GM19035 (cell line): ENCODE measurements around the gene POC1B.
"Not testable (repeated sequence)": the region's sequence is repeated elsewhere in the genome, so short reads cannot be mapped to it uniquely, and the experiment has no call there.

Experiments
- ATAC-seq: cut with Tn5 transposase; IDR thresholded peaks from one replicate; pipeline ENCODE4 v1.9.1; 2021; ENCODE audit not compliant: unreplicated experiment

The POC1B gene

DNA sequence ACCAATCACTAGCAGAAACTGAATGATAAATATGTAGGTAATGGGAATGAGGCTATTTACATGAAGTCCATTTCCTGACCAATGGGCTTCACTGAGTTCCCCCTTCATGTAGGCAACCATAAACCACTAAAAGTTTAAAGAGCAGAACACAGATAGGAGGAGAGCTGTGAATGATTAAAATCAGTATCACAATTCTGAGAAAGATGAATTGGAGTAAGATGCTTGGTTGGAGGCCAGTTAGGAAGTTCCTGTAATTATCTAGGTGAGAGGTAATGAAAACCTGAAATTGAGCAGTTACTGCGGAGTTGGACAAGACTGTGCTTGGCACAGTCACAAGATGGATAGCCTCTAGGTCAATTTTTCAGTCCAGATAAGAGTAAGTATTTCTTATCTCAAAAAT lies 57.8 kb downstream of the POC1B start:
- no peak for ATAC-seq

- no peak for ATAC-seq
Measured at GRCh38 chr12:89464974-89465592, 60.8 kb downstream of the POC1B start.

- ATAC-seq, result peak; percentile 96
Measured at GRCh38 chr12:89461649-89462612, 63.9 kb downstream of the POC1B start.

GRCh38 chr12:89461190-89461589 lies 64.7 kb downstream of the POC1B start:
- no peak for ATAC-seq

DNA sequence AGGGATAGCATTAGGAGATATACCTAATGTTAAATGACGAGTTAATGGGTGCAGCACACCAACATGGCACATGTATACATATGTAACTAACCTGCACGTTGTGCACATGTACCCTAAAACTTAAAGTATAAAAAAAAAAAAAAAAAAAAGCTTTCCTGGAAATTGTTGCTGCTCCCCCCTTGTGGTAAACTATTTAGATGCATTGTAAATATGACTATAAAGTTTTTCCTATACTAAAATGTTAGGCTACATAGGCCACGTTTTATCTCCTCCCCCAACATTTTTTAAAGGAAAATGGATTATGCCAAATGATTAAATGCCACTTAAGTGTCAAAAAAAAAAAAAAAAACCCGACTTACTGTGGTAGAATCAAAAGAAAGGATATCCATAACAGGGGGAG lies 66.6 kb downstream of the POC1B start:
- ATAC-seq, result not testable (repeated sequence)

DNA sequence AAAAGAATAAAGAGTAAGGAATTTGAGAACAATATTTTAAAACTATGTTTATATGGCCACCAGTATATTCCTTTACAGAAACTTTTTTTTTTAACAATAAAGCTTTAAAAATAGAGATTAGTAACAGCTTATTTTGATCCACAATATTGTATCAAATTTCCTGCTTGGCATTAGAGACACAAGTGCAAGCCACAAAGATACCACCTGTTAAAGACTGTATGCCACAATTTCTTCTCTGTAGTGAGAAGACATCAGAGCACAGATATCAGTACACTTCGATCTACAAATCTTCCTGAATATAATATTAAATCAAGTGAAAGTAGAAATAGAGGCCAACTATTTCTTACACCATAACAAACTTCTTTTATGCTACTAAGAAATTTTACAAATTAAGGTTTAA lies 69.3 kb downstream of the POC1B start:
- ATAC-seq, result no peak

DNA sequence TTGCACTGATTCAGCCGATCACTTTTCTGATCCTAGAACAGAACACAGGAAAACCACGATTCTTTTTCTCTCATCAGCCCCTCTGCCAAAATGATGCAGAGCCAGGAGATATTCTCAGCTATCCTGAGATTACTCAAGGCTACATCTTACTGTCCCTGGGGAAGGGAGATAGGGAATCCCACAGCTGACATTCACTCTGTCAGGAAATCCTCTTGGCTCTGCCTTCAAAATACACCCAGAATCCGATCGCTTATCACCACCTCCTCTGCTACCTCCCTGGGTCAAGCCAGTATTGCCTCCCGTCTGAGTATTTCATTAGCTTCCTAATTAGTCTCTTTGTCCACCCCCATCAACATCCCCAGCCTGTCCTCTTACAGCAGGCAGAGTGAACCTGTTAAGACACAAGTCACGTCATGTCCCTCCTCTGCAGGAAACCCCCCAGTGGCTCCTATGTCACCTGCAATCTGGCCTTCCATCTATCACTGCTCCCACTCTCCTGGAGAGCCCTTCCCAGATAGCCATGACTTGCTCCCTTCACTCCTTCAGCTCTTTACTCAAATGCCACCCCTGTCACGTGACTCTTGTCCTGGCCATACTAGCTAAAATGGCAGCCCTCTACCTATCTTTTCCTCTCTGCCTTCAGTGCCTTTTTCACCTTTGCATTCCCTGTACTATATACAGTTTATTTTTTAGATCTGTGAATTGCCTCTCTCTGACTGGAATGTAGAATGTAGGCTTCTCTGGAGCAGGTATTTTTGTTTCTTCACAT lies 71.6 kb downstream of the POC1B start:
- no peak for ATAC-seq

DNA sequence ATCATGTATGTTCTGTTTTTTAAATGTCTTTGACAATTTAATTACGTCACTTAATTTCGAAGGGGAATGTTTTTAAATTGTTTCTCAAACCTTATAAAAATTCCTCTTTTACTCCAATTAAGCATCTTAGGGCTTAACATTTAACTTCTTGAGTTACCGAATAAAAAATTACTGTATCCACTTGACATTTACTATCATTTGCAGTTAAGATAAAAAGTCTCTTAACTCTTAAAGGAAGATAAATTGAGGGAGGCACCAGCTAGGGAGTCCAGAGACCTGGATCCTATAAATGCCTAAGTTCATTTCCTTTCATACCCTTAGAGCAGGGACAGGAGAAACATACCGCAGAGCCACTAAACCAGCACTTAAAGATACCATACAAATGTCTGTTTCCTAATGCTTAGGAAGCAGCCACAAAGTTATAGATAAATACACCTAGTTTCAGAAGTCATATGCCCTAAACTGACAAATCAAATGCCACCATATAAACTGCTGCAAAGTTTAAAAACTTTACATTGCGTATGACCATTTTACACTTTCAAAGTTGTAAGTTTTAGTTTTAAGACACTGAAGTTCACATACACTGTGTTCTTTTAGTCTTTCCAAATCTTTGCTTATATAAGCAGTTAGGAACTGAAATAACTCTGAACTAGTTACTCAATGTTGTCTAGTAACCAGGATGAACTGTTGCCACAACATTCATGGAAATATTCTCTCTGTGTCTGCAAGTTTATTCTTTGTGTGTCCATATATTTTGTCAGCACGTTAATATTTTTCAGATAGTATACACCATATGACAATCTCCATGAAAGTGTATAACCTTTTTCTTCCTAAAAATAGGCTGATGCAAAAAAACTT lies 72.5 kb downstream of the POC1B start:
- ATAC-seq, result no peak

DNA sequence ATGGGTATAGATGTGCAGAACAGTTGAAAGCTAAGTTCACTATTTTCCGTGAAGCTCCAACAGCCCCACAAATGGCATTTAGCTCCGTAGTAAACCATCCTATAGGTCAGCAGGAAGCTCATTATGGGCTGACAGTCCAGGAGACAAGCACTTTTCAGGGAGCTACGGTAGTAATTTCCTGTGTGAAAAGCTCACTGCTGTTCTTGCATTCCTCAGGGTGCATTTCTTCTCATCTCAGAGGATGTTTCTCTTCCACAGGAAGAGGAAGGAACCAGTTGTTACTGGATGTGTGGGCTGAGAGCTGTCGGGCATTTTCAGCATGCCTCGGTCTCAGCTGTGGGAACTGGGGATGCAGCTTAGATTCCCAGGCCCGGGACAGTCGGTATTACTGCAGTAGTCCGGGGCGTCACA lies 74.0 kb downstream of the POC1B start:
- ATAC-seq, result no peak

- ATAC-seq, result no peak
Measured at GRCh38 chr12:89450907-89451306, 74.9 kb downstream of the POC1B start.

- ATAC-seq, result no peak
Measured at GRCh38 chr12:89448951-89449371, 76.9 kb downstream of the POC1B start.

DNA sequence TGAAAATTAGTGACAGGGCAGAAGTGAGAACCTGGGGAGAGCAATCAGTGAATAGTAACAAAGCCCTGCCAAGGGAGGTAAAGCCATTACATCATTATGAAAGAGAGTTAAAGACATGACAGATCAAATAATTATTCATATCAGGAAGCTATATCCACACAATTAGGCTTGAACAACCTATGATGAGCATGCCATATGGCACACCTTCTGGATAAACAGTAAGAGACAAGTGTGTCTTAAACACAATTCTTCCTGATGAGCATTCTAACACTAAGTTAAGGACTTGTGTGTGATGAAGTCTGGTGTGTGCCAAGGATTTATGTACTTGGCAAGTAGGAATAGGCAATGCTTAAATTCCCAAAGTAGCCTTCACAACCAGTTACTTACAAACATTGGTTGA lies 77.3 kb downstream of the POC1B start:
- ATAC-seq, result no peak

GRCh38 chr12:89439941-89440340 lies 85.9 kb downstream of the POC1B start:
- ATAC-seq, result no peak

GRCh38 chr12:89437231-89437630 lies 88.6 kb downstream of the POC1B start:
- ATAC-seq, result no peak

GRCh38 chr12:89436062-89436461 lies 89.8 kb downstream of the POC1B start:
- no peak for ATAC-seq

- no peak for ATAC-seq
Measured at GRCh38 chr12:89433634-89434033, 92.2 kb downstream of the POC1B start.

GRCh38 chr12:89432396-89432795 lies 93.5 kb downstream of the POC1B start:
- ATAC-seq, result no peak

DNA sequence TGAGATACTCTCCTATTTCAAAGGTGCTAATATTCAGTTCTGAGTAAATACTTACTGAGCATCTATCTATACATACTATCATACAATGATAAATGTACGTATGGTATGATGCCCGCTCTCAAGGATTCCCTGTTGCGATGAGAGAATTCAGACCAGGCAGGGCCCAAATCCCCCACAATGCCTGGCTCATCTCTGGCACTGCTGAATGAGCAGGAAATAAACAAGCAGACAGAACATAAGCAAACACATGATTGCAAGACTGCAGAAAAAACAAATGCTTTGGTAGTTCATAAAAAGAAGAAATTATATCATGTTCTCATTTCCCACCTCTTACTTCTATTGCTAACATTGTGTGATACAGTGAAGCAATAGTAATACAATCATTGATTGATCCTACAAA lies 96.3 kb downstream of the POC1B start:
- ATAC-seq, result no peak

GRCh38 chr12:89427508-89428156 lies 98.2 kb downstream of the POC1B start:
- peak; percentile 96 for ATAC-seq

DNA sequence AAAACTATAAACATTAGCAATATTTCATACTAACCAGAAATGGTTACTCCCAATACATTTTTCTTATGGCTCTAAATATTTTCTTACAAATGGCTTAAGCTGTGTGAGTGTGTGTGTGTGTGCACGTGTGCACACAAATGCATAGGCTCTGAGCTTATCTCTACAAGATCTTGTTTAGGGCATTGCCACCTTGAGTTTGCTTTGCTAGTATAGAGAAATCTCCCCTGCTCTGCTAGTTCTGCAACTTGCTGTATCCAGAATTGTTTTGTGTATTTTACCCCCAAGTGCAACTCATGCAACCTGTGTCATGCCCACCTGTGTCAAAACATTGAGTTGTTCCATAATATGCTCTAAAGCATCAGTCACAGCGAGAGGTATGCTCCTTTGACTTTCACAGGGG lies 101.0 kb downstream of the POC1B start:
- no peak for ATAC-seq
